Measurements from ENCODE around the gene GLIPR2. TPM values are rescaled to one million over a fixed set of nuclear protein-coding genes. Genes with fewer than 3 reads are reported as not detected.

The GLIPR2 gene
- total and polyA plus RNA-seq, 2 of the 4 experiments (the other 2 are of a cell fraction) = 35.8 to 43.3 TPM

DNA sequence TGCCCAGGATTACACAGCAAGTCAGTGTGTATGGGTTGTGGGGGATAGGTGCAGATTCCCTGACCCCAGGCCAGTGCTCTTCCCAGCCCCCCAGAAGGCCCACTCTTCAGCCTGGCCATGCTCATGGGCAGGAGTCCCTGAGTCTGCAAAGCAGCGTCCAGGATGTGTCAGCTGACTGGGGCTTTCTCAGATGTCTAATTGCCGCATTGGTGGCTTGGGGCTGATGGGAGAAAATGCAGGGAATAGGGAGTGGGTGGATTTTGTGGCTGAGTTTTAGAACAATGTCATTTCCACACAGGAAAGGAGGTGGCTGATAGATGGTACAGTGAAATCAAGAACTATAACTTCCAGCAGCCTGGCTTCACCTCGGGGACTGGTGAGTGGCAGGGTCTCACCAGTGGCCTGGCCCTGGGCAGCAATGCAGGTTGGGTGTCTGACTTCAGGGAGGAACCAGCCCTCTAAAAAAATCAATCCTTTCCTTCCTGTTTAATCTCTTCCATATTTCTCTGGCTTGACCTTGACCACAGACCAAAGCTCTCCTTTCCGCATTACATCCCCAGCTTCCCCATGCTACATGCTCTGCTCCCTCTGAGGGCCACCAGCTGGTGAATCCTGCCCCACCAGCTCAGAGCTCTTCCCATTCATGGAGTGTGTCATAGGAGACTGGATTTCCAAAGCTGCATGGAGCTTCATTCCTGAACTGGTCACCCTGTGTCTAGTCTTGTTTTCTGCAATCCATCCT lies 14.2 kb downstream of the GLIPR2 start:
- no peak overlapping the region for H2BK20ac ChIP-seq (ENCODE audit: low read depth, low read length)

More for the DNA sequence above, 14.2 kb downstream of the GLIPR2 start:
- no peak overlapping the region for H3K4me2 ChIP-seq (ENCODE audit: low read depth, low read length)
- TF ChIP-seq, protein P1, sequence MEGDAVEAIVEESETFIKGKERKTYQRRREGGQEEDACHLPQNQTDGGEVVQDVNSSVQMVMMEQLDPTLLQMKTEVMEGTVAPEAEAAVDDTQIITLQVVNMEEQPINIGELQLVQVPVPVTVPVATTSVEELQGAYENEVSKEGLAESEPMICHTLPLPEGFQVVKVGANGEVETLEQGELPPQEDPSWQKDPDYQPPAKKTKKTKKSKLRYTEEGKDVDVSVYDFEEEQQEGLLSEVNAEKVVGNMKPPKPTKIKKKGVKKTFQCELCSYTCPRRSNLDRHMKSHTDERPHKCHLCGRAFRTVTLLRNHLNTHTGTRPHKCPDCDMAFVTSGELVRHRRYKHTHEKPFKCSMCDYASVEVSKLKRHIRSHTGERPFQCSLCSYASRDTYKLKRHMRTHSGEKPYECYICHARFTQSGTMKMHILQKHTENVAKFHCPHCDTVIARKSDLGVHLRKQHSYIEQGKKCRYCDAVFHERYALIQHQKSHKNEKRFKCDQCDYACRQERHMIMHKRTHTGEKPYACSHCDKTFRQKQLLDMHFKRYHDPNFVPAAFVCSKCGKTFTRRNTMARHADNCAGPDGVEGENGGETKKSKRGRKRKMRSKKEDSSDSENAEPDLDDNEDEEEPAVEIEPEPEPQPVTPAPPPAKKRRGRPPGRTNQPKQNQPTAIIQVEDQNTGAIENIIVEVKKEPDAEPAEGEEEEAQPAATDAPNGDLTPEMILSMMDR (conservative IDR thresholded peaks at IDR 0.05; ENCODE audit: low read depth, low read length) = no peak
- TF ChIP-seq RCOR1 (IDR thresholded peaks at IDR 0.05; ENCODE audit: insufficient replicate concordance, low read length) (no peak), MXI1 (IDR thresholded peaks at IDR 0.05; ENCODE audit: borderline replicate concordance, low read depth, low read length) (no peak), CEBPB (IDR thresholded peaks at IDR 0.05; ENCODE audit: low read depth, low read length) (no peak), MAZ (IDR thresholded peaks at IDR 0.05; ENCODE audit: borderline replicate concordance, low read depth, low read length) (no peak), CHD1 (IDR thresholded peaks at IDR 0.05; ENCODE audit: low read depth, low read length) (no peak), FOS (IDR thresholded peaks at IDR 0.05; ENCODE audit: low read depth, low read length) (no peak), BHLHE40 (IDR thresholded peaks at IDR 0.05; ENCODE audit: low read depth, low read length) (no peak), MAFK (IDR thresholded peaks at IDR 0.05; ENCODE audit: low read depth, low read length) (no peak)
- TF ChIP-seq, protein P2, sequence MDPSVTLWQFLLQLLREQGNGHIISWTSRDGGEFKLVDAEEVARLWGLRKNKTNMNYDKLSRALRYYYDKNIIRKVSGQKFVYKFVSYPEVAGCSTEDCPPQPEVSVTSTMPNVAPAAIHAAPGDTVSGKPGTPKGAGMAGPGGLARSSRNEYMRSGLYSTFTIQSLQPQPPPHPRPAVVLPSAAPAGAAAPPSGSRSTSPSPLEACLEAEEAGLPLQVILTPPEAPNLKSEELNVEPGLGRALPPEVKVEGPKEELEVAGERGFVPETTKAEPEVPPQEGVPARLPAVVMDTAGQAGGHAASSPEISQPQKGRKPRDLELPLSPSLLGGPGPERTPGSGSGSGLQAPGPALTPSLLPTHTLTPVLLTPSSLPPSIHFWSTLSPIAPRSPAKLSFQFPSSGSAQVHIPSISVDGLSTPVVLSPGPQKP (IDR thresholded peaks at IDR 0.05; ENCODE audit: borderline replicate concordance, low read depth, low read length) = no peak
- H2AK9ac ChIP-seq (replicated peaks; ENCODE audit: low read depth, low read length, poor library complexity) = peak overlapping the region; percentile 13
- H2AFZ ChIP-seq (replicated peaks; ENCODE audit: low read length, poor library complexity) = no peak overlapping the region
- no peak overlapping the region for H3K4me3 ChIP-seq (ENCODE audit: insufficient read depth, low read depth, low read length)
- ATAC-seq (ENCODE audit: low read depth) = no peak
- peaks cover 42% of the 10 kb centered on the region for H3K36me3 ChIP-seq (ENCODE audit: control insufficient read depth, insufficient read depth, low read length)
- H3K79me1 ChIP-seq (ENCODE audit: low read depth in 1 of 2, low read length in 2 of 2) = peaks cover 7 to 56% of the 10 kb centered on the region in 2 experiments; a peak in 3 of 4 replicates
- peaks cover 32% of the 10 kb centered on the region for H3K9me1 ChIP-seq (ENCODE audit: insufficient read depth, low read length)
- peaks cover 30% of the 10 kb centered on the region for H3K4me1 ChIP-seq (ENCODE audit: control insufficient read depth, insufficient read depth, low read length)
- dilution Hi-C loops (cut with HindIII; ENCODE audit: low sequenced_read_pairs, unreplicated experiment) = no loop called here
- peak overlapping the region; percentile 60 for H4K91ac ChIP-seq (ENCODE audit: insufficient read depth, low read depth, low read length)
- in situ Hi-C loops (cut with MboI; ENCODE audit: low sequenced_read_pairs) = no loop called here
- H2BK15ac ChIP-seq (ENCODE audit: low read depth, low read length) = 0 out of 3 replicates have a peak overlapping the region, but pooled peaks have one; percentile 23
- H2BK120ac ChIP-seq (ENCODE audit: low read depth, low read length) = no peak overlapping the region
- peak overlapping the region; percentile 27 for H2BK5ac ChIP-seq (ENCODE audit: low read depth, low read length, poor library complexity, severe bottlenecking)
- H3K18ac ChIP-seq (ENCODE audit: low read depth, low read length) = no peak overlapping the region
- H3K9ac ChIP-seq (ENCODE audit: low read depth, low read length) = no peak overlapping the region
- H2AK5ac ChIP-seq (ENCODE audit: low read depth, low read length) = peak overlapping the region; percentile 70
- intact Hi-C loops (cut with micrococcal nuclease) = no loop called here
- no TSS peak for BruUV-seq (replicated peaks)
- no peaks in the 10 kb centered on the region for H3K9me3 ChIP-seq (ENCODE audit: control insufficient read depth, insufficient read depth, low read length)
- ChIA-PET CTCF (no interaction called here), POLR2A (ENCODE audit: unreplicated experiment) (no interaction called here)
- no peak overlapping the region for H3K56ac ChIP-seq (ENCODE audit: extremely low read depth, insufficient read depth, low read length)
- H4K20me1 ChIP-seq (ENCODE audit: insufficient read depth, low read length) = peaks cover 19% of the 10 kb centered on the region
- WGBS, 2 experiments (ENCODE audit: extremely low coverage in 2 of 2, insufficient read length in 1 of 2) = 65% methylated on average over 2 of the region's 4 CpGs; no CpG with 5 or more reads in 1 of the 2 experiments
- no peaks in the 10 kb centered on the region for H3K27me3 ChIP-seq (ENCODE audit: control insufficient read depth, insufficient read depth, low read length)
- peak; percentile 54 for DNase-seq
- peak overlapping the region; percentile 10; the same call in 1 of the 2 replicates for H3K14ac ChIP-seq (replicated peaks; ENCODE audit: low read depth, low read length)
- peak overlapping the region; percentile 19; the same call in 1 of the 2 replicates for H3K4ac ChIP-seq (ENCODE audit: low read depth, low read length)
- peak overlapping the region; percentile 48; the same call in 1 of the 2 replicates for H3K23ac ChIP-seq (ENCODE audit: low read depth, low read length)
- no peak overlapping the region for H3K27ac ChIP-seq (ENCODE audit: insufficient read depth, low read length)
- no peak overlapping the region for H4K8ac ChIP-seq (ENCODE audit: low read depth in 2 of 2, low read length in 2 of 2)
- no peak overlapping the region for H4K5ac ChIP-seq (ENCODE audit: low read depth, low read length)
